Colon (tissue), 2 donors: ENCODE results near the gene NCKAP5.

Source experiments
- FAIRE-seq: peaks from 2 replicates; lab custom pipeline; 2012; peaks lifted over from hg19 to GRCh38; lab: Jason Lieb, UNC
- donor health status: control.
- donor health status: control.

NCKAP5 gene

DNA sequence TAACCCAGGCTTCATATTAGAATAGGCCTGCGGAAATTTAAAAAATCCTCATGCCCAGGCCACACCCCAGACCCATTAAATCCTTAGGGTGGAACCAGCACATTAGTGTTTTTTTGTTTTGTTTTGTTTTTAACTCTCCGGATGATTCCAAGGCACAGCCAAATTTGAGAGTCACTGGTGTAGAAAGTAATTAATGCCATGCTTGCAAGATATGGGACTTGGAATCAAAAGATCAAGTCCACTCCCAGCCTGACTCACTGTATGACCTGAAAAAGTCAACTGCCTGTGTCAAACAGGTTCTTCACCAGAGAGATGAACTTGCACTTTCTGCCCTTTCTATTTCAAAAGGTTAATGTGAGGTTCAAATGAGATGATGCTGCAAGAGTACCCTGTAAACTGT, 588.0 kb downstream of the NCKAP5 start:
- no peak for FAIRE-seq

DNA sequence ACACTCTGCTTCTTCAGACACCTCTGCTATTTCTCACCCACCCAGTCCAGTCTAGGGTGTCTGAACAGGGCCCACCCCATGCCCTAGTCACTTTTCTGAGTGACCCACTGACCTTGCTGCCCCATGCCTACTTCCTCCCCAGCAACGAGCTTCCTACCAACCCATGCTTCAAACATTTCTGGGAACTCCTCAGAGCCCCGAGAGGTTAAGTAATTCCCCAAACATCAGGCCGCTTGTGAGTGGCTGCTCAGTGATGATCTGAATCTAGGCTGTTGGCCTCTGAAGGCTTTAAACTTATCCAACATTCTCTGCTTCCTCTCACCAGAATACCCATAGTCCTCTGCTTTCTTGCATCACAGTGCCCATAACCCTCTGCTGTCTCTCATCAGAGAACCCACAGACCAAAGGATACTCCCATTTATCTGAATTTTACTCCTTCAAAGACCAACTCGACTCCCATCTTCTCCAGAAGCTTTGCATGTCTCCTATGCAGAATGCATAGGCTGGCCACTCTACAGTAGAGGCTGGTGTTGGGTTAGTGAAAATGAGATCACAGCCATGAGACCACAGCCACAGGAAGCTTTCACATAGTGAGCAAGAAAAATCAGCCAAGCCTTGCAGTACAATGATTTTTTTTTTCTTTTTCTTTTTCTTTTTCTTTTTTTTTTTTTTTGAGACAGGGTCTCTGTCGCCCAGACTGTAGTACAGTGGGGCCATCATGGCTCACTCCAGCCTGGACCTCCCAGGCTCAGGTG, 588.7 kb downstream of the NCKAP5 start:
- FAIRE-seq, result no peak

DNA sequence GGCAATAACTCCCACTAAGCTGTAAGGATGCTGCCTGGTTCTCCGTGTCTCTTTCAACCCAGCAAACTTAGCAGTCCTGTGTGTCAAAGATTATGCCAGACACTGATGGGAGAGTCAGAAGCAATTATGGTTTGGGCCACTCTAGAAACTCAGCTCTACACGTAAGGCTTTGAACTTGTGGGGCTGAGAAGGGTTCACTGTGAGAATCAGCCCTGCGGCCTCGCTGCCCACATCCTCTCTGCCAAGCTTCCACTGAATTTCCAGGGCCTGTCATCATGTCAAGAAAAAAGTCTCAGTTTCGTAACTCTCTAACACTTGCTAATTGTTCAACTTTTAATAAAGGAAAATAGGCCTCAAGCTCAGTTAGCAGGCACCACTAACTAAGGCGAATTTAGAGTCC, 589.4 kb downstream of the NCKAP5 start:
- FAIRE-seq, result no peak

DNA sequence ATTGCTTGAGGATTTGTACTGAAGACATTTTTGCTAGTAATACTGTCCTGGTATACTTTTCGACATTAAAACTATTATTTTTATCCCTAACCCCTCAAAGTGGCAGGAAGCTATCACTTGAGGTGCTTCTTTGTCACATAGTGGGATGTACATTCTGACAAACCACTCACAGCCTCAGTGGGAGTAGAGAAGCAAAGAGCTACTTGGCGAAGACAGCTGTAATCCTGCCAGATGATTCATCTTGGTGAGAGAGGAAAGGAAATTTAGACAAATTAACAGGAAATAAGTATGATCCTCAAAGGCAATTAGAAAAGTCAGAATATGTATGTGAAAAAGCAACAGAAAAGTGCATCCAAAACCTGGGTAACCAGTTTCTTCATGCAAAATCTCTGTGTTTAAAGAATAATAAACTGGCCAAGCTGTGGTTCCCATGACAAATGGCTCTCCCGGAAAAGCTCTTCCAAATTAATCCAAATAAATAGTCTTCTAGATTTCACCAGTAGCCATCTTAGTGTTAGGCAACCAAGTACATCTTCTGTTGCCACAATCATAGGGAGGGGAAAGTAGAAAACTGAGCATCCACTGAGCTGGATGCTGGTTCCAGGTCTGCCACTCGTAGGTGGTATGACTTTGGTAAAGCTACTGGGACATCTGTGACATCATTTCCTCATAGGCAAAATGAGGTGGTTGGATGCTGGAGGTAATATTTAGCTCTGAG, 590.3 kb downstream of the NCKAP5 start:
- FAIRE-seq, result no peak

GRCh38 chr2:132975193-132976105, 592.8 kb downstream of the NCKAP5 start:
- FAIRE-seq, result no peak

DNA sequence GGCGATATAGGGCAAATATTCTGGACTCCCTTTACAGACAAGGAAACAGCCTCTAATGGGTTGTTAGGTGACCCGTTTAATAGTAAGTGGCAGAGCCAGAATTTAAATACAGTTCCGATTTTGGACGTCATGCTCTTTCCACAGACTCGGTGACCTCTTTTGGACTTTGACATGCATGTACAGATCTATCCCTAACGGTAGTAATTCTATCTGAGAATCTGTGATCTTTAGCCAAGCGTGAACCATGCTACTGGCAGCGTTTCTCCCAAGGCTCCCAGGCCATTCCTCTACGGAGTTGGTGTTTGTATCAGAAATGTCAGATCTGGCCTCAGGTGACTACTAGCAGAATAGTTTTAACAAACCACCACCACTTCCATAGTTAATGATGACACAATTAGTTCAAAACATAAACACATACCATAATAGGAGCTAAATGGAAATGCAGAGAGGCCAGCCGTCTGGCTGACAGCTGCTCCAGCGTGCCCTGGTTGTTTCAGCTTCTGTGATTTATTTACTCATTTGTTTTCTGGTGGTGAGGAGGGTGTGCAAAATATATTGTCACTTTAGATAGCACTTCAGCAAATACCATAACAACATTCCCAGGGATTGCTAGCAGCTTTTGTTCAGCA, 593.7 kb downstream of the NCKAP5 start:
- FAIRE-seq, result no peak

DNA sequence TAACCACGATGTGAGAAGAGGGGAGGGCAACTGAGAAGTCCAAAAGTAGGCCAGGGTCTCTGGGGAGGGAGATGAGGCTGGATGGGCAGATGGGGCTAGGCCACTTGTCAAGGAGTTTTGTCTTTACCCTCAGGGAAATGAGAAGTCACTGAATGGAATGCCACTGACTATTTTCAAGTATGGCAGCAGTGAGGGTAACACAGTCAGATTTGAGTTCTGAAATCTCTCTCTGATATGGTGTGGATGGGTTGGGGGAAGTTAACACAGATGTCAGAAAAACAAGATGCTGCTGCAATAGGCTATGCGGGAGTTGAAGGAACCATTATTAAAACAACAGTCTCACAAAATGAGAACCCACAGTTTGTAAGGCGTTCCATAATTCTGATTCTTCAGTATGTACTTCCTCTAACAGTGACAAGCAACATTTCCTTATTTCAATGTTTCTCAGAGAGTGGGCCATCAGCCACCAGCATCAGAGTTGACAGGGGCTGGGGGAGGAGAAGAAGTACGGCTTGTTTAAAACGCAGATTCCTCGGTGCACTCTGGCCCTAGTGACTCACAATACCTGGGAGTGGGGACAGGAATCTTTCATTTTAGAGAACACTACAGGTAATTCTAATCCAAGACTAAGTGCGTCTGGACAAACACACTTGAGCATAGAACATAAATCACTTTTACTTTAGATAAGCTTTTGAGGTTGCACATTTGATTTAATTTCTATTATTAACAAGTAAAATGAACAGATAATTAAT, 596.8 kb downstream of the NCKAP5 start:
- no peak for FAIRE-seq

GRCh38 chr2:132969371-132969985, 598.8 kb downstream of the NCKAP5 start:
- FAIRE-seq, result no peak

DNA sequence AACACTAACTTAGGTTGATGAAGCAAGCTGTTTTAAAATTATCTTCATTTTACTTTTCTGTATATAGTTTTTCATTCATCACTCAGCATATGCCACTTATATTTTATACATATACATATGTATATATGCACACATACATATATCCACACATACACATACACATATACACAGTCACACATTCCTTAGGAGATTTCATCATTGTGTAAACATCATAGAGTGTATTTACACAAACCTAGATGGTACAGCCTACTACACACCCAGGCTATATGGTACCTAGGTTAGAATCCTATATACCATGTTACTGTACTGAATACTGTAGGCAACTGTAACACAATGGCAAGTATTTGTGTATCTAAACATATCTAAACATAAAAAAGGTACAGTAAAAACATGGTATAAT, 602.8 kb downstream of the NCKAP5 start:
- no peak for FAIRE-seq

GRCh38 chr2:132963161-132963560, 605.1 kb downstream of the NCKAP5 start:
- no peak for FAIRE-seq

GRCh38 chr2:132958887-132959286, 609.4 kb downstream of the NCKAP5 start:
- no peak for FAIRE-seq

GRCh38 chr2:132955871-132956615, 612.2 kb downstream of the NCKAP5 start:
- FAIRE-seq, result no peak

DNA sequence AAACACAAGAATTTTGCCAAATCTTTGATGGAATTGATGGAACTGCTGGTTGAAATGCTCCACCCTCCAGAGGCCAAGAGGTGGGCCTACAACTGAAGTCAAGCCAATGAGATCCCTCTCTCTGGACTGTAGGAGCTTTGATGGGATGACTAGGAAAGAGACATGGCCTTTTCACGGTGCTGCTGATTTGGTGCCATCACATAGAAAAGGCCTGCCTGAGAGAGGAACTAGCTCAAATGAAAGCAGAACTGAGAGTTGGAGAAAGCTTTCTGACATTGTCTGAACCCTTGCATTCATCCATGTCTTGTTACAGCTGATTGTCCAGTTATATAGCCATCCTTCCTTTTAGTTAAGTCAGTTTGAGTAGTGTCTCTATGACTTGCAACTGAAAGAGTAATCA, 614.5 kb downstream of the NCKAP5 start:
- FAIRE-seq, result no peak

DNA sequence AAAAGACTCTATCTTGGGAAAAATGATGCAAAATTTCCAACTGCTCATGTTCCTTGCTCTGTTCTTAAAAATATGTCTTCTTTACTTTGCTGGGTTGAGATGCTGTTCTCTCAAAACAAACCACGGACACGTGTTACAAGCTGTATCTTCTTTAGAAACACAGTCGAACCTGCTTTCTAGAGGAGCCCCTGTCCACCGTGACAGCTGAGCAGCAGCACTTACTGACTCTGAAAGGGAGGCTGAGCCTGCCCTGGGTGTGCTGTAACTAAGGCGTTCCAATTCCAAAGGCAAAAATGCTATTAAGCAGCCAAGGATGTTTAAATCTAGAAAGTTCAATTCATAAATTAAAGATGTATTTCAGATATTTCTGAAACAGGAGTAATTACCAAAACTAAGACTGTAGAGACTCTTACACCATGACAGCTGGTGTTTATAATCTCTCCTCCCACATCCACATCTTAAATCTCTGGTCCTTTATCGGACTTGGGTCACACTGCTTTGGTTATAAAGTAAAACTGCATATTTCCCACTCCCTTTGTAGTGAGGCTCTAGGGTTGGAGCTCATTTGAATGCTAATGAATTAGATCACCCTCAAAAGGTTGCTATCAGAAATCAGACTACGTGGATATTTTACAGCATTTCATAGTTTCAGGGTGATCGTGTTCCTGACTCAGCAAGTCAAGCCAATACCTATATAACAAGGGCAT, 617.1 kb downstream of the NCKAP5 start:
- no peak for FAIRE-seq

DNA sequence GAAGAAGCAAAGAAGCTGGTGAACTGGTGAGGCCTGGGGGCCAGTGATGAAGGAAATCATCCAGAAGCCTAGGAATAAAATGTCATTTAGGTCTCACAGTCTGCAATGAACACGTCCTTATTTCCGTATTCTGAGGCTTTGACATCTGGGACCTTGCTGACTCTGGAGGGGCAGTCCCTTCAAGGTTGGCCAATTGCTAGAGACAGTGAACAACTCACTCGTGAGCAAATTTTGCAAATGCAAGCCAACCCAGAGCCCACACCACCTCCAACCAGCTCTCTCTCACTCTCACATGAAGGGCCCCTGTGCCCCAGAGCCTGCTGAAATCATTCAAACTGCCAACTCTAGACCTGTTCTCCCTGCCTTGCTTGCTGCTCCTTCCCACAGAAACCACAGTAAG, 619.2 kb downstream of the NCKAP5 start:
- no peak for FAIRE-seq

DNA sequence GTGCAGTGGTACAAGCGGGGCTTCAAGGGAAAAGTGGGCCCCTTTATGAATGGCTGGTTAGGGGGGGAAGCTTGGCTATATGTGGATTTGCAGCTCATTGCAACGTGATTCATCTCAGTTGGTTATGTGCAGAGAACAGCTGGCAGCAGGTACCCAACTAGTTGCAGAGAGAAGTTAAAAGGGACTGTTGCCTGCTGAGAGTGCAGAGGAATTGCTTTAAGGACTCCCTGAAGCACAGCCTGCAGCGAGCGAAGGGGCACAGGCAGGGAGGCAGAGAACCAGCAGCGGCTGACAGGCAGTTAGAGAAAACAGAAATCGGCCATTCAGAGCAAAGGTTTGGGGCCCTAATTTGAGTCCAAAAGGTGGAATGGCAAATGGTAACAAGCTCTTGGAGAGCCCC, 620.1 kb downstream of the NCKAP5 start:
- FAIRE-seq, result no peak

DNA sequence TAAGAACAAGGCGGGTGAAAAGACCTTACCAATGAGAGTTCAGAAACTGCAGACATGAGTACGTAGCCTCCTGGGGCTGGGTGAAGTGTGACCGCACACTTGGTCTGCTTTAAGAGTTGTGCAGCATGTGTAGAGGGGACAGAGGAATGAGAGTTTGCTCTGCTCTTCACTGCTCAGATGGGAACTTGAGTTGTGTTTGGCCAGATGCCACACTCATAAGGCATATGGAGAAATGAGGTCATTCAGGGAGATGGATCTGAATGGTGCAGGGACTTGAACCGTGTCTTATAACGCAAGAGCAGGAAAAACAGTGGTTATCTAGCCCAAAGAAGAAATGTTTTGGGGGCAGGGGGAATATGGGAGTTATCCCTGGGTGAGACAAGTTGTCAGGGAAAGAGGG, 624.4 kb downstream of the NCKAP5 start:
- no peak for FAIRE-seq

DNA sequence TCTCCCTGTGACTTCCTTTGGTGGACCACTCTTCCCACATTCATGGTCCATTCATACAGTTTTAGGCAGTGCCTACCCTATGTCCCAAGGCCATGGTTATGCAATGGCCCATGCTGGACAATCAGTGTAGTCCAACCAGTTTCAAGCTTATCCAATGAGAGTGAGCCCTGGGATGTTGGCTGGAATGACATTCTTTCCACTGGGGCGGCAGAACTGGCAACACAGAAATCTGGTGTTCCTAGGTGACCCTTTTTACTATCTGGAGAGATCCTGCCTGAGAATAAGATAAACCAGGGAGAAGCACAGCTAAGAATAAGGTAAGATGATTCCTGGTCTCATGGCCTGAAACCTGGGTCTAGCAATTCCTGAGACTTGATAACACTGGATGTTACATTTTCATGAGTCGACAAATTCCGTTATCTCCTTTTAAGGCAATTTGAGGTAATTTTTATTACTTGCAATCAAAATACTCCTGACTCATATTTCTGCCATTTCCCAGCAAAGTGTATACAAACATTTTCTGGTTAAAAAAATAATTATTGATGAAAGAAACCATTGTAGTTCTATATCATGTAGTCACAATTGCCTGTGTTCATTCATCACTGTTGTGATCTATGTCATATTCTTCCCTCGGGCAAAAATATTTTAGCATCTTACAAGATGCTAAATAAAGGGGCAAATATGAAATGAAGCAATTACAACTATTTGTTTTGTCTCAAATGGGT, 626.8 kb downstream of the NCKAP5 start:
- FAIRE-seq, result no peak

DNA sequence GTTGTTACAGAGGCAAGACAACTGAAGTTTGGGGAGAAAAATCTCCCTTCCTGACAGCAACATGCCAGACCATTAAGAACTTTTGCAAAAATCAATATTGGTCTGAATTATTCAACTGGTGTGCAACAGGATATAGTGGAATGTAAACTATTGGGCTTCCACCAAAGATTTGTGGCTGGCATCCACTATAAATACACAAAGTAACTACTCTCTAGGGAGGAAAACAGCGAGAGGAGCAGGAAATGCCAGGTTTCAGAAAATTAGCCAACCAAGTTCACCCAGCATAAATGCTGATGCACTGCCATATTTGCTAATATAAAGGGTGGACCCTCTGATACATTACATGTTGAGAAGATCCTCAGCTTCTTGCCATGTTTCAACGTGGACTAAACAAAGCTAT, 630.6 kb downstream of the NCKAP5 start:
- no peak for FAIRE-seq
